Caco-2 (cell line): ENCODE data around the gene FUNDC2. TPM values are rescaled to one million over a fixed set of nuclear protein-coding genes. Genes with fewer than 3 reads are reported as not detected.

Experiments used
- BruUV-seq: library from RNA; stranded (reverse); fragments of 400-500 nt; replicated peaks from 2 replicates; lab custom pipeline; 2021; lab: Mats Ljungman, UMichigan
- CTCF ChIA-PET: fragments of 300-600 bp; sonication (Branson Sonifier 250); formaldehyde crosslinking; loops from one replicate; lab custom pipeline; 2022; ENCODE audit warnings: antibody characterized with exemption; lab: Charles Lee
- POLR2A ChIA-PET: fragments of 300-600 bp; sonication (Branson Sonifier 250); formaldehyde crosslinking; loops from one replicate; lab custom pipeline; 2022; ENCODE audit warnings: antibody characterized with exemption; lab: Charles Lee
- DNase-seq, 2 experiments: peaks; one replicate each; pipeline versions ENCODE4 v3.0.0 to v3.0.0-alpha.2; 2020 to 2022
- H3K27me3 ChIP-seq: replicated peaks from 2 replicates; pipeline ENCODE4 v1.6.0; 2011; ENCODE audit warnings: low read length; ENCODE audit not compliant: control insufficient read depth, insufficient read depth
- H3K36me3 ChIP-seq: 2 replicates; pipeline ENCODE4 v1.5.1; 2011; ENCODE audit warnings: low read length; ENCODE audit not compliant: control insufficient read depth, insufficient read depth
- H3K4me1 ChIP-seq: fragments of 250-450 bp; sonication (Bioruptor Pico); 2 replicates; pipeline ENCODE4 v1.5.1; 2020; ENCODE audit warnings: mild to moderate bottlenecking
- H3K4me3 ChIP-seq: 2 replicates; pipeline ENCODE4 v1.5.1; 2011; ENCODE audit warnings: low read depth, mild to moderate bottlenecking, control low read depth, low read length
- H3K9me3 ChIP-seq: fragments of 250-450 bp; sonication (Bioruptor Pico); 2 replicates; pipeline ENCODE4 v1.5.1; 2020; ENCODE audit warnings: mild to moderate bottlenecking, moderate library complexity
- H3K27ac Mint-ChIP-seq: one replicate; pipeline ENCODE4 v1.8.0; 2022; ENCODE audit warnings: mixed read lengths; ENCODE audit not compliant: unreplicated experiment
- H3K27me3 Mint-ChIP-seq: one replicate; pipeline ENCODE4 v1.8.0; 2022; ENCODE audit warnings: mixed read lengths; ENCODE audit not compliant: insufficient read depth, unreplicated experiment
- H3K36me3 Mint-ChIP-seq: one replicate; pipeline ENCODE4 v1.8.0; 2022; ENCODE audit warnings: mild to moderate bottlenecking, mixed read lengths; ENCODE audit not compliant: insufficient read depth, unreplicated experiment
- H3K4me1 Mint-ChIP-seq: one replicate; pipeline ENCODE4 v1.8.0; 2022; ENCODE audit warnings: low read depth, mixed read lengths; ENCODE audit not compliant: unreplicated experiment
- H3K4me3 Mint-ChIP-seq: one replicate; pipeline ENCODE4 v1.8.0; 2022; ENCODE audit warnings: mild to moderate bottlenecking, moderate library complexity, mixed read lengths; ENCODE audit not compliant: unreplicated experiment
- H3K9me3 Mint-ChIP-seq: one replicate; pipeline ENCODE4 v1.8.0; 2022; ENCODE audit warnings: mixed read lengths; ENCODE audit not compliant: unreplicated experiment
- intact Hi-C: fragments of 100-400 bp; cut with micrococcal nuclease; formaldehyde crosslinking; loops from one replicate; pipeline ENCODE4 v1.10.0; 2022; ENCODE audit not compliant: unreplicated experiment
- total RNA-seq: library from RNA; stranded (reverse); gene quantifications from 2 replicates; pipeline ENCODE4 v1.2.3, GENCODE V29; 2022
- TF ChIP-seq, protein P1 (sequence below), 2 experiments: fragments of 200-600 bp in 1 of 2; IDR thresholded peaks; 1 replicate in 1 of 2; 2 replicates in 1 of 2; pipeline versions ENCODE4 v1.5.1 to v1.8.0; 2011 to 2022; ENCODE audit warnings: antibody characterized with exemption in 1 of 2, control low read depth in 1 of 2, inconsistent platforms in 1 of 2, low read depth in 1 of 2, low read length in 1 of 2, mild to moderate bottlenecking in 1 of 2, moderate library complexity in 1 of 2; ENCODE audit not compliant: insufficient read depth in 1 of 2, severe bottlenecking in 1 of 2, unreplicated experiment in 1 of 2

The FUNDC2 gene
- total RNA-seq, 1 experiment from 2014 or later, result 47.3 TPM

DNA sequence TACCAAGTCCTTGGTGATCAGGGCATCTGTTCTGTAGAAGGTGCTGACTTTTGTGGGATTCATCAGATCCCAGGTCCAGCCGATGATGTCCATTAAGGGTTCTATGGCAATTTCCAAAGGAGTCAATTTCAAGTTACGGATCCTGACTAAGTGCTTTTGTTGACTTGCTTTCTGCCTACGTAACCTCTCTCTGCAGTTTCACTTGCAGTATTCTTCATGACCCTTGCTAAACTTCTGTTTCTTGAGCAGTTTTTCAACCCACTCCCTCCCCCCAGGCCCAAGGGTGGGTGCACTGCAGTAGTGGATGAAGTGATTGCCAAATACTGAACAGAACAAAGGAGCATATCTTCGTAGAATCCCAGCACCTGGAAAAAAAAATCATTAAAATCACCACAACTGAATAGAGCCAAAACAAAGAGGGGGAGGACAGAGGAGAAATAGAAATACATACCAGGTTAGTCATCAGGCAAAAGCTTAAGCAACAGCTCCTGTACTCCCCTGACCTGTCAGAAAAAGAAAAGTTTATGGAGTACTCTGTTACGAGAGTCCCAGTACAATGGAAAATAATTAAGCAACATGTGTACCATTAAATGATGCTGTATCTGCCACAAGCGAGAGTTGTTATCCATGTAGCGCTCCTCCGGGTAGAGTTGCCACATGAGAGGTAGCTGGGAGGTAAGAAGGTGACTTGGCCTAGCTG is 38.5 kb downstream of the FUNDC2 start:
- Histone ChIP-seq H3K27me3 (no peaks in the 10 kb centered on the region), H3K4me1 (peaks cover 6% of the 10 kb centered on the region; the same call in 1 of the 2 replicates), H3K9me3 (no peaks in the 10 kb centered on the region), H3K36me3 (no peaks in the 10 kb centered on the region), H3K4me3 (no peak overlapping the region)
- Mint-ChIP-seq H3K27me3 (no peaks in the 10 kb centered on the region), H3K27ac (no peak overlapping the region), H3K4me3 (no peak overlapping the region), H3K4me1 (no peaks in the 10 kb centered on the region), H3K9me3 (no peaks in the 10 kb centered on the region), H3K36me3 (peaks cover 6% of the 10 kb centered on the region)
- TF ChIP-seq, protein P1, sequence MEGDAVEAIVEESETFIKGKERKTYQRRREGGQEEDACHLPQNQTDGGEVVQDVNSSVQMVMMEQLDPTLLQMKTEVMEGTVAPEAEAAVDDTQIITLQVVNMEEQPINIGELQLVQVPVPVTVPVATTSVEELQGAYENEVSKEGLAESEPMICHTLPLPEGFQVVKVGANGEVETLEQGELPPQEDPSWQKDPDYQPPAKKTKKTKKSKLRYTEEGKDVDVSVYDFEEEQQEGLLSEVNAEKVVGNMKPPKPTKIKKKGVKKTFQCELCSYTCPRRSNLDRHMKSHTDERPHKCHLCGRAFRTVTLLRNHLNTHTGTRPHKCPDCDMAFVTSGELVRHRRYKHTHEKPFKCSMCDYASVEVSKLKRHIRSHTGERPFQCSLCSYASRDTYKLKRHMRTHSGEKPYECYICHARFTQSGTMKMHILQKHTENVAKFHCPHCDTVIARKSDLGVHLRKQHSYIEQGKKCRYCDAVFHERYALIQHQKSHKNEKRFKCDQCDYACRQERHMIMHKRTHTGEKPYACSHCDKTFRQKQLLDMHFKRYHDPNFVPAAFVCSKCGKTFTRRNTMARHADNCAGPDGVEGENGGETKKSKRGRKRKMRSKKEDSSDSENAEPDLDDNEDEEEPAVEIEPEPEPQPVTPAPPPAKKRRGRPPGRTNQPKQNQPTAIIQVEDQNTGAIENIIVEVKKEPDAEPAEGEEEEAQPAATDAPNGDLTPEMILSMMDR (IDR thresholded peaks at IDR 0.05; ENCODE audit: insufficient read depth in 1 of 2, low read depth in 1 of 2, low read length in 1 of 2, severe bottlenecking in 1 of 2, unreplicated experiment in 1 of 2), result no peak
- POLR2A ChIA-PET, result interaction anchor here (1.0 kb wide), 1 partner anchor 39 kb away, joined by 4 read pairs; the partner anchor contains the start of gene FUNDC2
- no peak for DNase-seq
- intact Hi-C loops, result no loop called here
- BruUV-seq, result no TSS peak
- CTCF ChIA-PET, result no interaction called here

DNA sequence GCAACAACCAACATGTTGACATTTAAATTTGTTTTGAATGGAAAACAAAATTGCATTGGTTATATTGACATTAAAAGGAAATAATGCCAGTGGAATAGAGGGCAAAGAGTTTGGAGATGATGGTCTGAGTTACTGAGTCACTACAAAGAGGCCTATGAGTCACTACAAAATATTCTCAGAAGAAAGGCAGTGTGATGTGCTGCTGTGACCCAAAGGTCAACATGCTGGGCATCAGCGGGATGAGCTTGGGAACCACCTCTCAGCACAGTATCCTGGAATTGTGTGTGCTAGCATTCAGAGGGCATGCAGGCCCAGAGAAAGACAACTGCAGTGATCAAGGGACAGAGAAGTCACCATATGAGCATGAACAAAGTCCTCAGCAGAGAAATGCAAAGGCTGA is 41.5 kb downstream of the FUNDC2 start:
- Histone ChIP-seq H3K4me1 (peaks cover 6% of the 10 kb centered on the region; the same call in 1 of the 2 replicates), H3K27me3 (no peaks in the 10 kb centered on the region), H3K36me3 (no peaks in the 10 kb centered on the region), H3K4me3 (no peak overlapping the region), H3K9me3 (no peaks in the 10 kb centered on the region)
- no peak overlapping the region for H3K4me3 Mint-ChIP-seq
- ChIA-PET POLR2A (interaction anchor here (0.9 kb wide), 1 partner anchor 41 kb away, joined by 11 read pairs; the partner anchor contains the start of gene FUNDC2), CTCF (no interaction called here)
- TF ChIP-seq, protein P1 (IDR thresholded peaks at IDR 0.05; ENCODE audit: insufficient read depth in 1 of 2, low read depth in 1 of 2, low read length in 1 of 2, severe bottlenecking in 1 of 2, unreplicated experiment in 1 of 2), result no peak
- no peak overlapping the region for H3K27ac Mint-ChIP-seq
- no peaks in the 10 kb centered on the region for H3K27me3 Mint-ChIP-seq
- intact Hi-C loops, result no loop called here
- no peak for DNase-seq
- H3K9me3 Mint-ChIP-seq, result no peaks in the 10 kb centered on the region
- no TSS peak for BruUV-seq
- H3K4me1 Mint-ChIP-seq, result no peaks in the 10 kb centered on the region
- H3K36me3 Mint-ChIP-seq, result peaks cover 6% of the 10 kb centered on the region

DNA sequence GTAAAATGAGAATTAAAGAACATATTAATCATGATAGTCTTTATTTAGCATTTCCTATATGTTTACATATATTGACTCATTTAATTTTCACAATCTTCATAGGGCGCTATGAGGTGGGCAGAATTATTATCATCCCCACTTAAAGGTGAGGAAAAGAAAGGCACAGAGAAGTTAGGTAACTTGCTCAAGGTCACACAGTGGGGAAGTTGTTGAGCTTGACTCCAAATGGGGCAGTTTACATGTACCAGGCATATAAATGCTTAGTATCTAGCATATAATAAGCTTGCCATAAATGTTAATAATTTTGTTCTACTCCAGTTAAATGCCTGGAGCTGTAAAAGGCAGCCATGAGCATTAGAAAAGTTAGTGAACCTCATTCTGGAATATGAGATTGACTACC is 42.8 kb downstream of the FUNDC2 start:
- POLR2A ChIA-PET, result no interaction called here
- no peak overlapping the region; the same call in 1 of the 2 replicates for H3K4me3 ChIP-seq
- peaks cover 18% of the 10 kb centered on the region for H3K36me3 Mint-ChIP-seq
- intact Hi-C loops, result no loop called here
- BruUV-seq, result no TSS peak
- peaks cover 6% of the 10 kb centered on the region; the same call in 1 of the 2 replicates for H3K4me1 ChIP-seq
- no peaks in the 10 kb centered on the region for H3K27me3 Mint-ChIP-seq
- H3K4me1 Mint-ChIP-seq, result peaks cover 7% of the 10 kb centered on the region
- no peak overlapping the region for H3K27ac Mint-ChIP-seq
- DNase-seq, result no peak
- CTCF ChIA-PET, result interaction anchor here (0.8 kb wide), 1 partner anchor 77 kb away, joined by 3 read pairs; no protein-coding TSS in a partner anchor
- H3K27me3 ChIP-seq, result no peaks in the 10 kb centered on the region
- TF ChIP-seq, protein P1 (IDR thresholded peaks at IDR 0.05; ENCODE audit: insufficient read depth in 1 of 2, low read depth in 1 of 2, low read length in 1 of 2, severe bottlenecking in 1 of 2, unreplicated experiment in 1 of 2), result no peak
- no peaks in the 10 kb centered on the region for H3K9me3 Mint-ChIP-seq
- peak overlapping the region; percentile 89 for H3K4me3 Mint-ChIP-seq
- no peaks in the 10 kb centered on the region for H3K36me3 ChIP-seq
- no peaks in the 10 kb centered on the region for H3K9me3 ChIP-seq
